Natural killer cell (primary cell): Measurements from ENCODE around the gene SBDS. TPM values are rescaled to one million over a fixed set of nuclear protein-coding genes. Genes with fewer than 3 reads are reported as not detected.
"Not testable (repeated sequence)": the region's sequence is repeated elsewhere in the genome, so short reads cannot be mapped to it uniquely, and the experiment has no call there.

Experiments
- ATAC-seq, 3 donors: fragments of 150-1000 bp in 2 of 3; fragments of 200-7000 bp in 1 of 3; cut with Tn5 transposase; 1 replicate in 1 of 3; 2 replicates in 2 of 3; pipeline ENCODE4 v1.10.0; 2021; ENCODE audit warnings: mild to moderate bottlenecking in 2 of 3, moderate library complexity in 2 of 3
- DNase-seq, 2 donors: peaks; one replicate each; pipeline versions ENCODE4 v3.0.0 to v3.0.0-alpha.2; 2013 to 2021; ENCODE audit warnings: mixed read lengths in 1 of 2
- H3K27ac ChIP-seq: one replicate; pipeline ENCODE4 v1.5.1; 2013; ENCODE audit warnings: mild to moderate bottlenecking, low read length
- H3K27me3 ChIP-seq: one replicate; pipeline ENCODE4 v1.6.1; 2013; ENCODE audit warnings: low read length; ENCODE audit not compliant: control insufficient read depth, insufficient read depth
- H3K36me3 ChIP-seq: one replicate; pipeline ENCODE4 v1.6.1; 2013; ENCODE audit warnings: low read length; ENCODE audit not compliant: control insufficient read depth, insufficient read depth
- H3K4me1 ChIP-seq: one replicate; pipeline ENCODE4 v1.6.1; 2013; ENCODE audit warnings: low read length; ENCODE audit not compliant: control insufficient read depth, insufficient read depth
- H3K4me3 ChIP-seq: one replicate; pipeline ENCODE4 v1.5.1; 2013; ENCODE audit warnings: low read length
- H3K9me3 ChIP-seq: one replicate; pipeline ENCODE4 v1.6.1; 2013; ENCODE audit warnings: low read length; ENCODE audit not compliant: control insufficient read depth, insufficient read depth
- H3K27ac Mint-ChIP-seq, 2 donors: one replicate each; pipeline ENCODE4 v1.8.0; 2022; ENCODE audit warnings: mild to moderate bottlenecking in 2 of 2, mixed read lengths in 2 of 2, moderate library complexity in 1 of 2
- H3K27me3 Mint-ChIP-seq, 2 donors: one replicate each; pipeline ENCODE4 v1.8.0; 2022; ENCODE audit warnings: low read depth in 2 of 2, mixed read lengths in 2 of 2
- H3K36me3 Mint-ChIP-seq: one replicate; pipeline ENCODE4 v1.8.0; 2022; ENCODE audit warnings: mixed read lengths
- H3K4me1 Mint-ChIP-seq, 2 donors: one replicate each; pipeline ENCODE4 v1.8.0; 2022; ENCODE audit warnings: mixed read lengths in 2 of 2
- H3K4me3 Mint-ChIP-seq: one replicate; pipeline ENCODE4 v1.8.0; 2022; ENCODE audit warnings: mild to moderate bottlenecking, moderate library complexity, mixed read lengths
- H3K9me3 Mint-ChIP-seq, 2 donors: one replicate each; pipeline ENCODE4 v1.8.0; 2022; ENCODE audit warnings: mixed read lengths in 2 of 2
- WGBS: methylation state at CpG from one replicate; pipeline ENCODE4 v1.1.7; 2013; ENCODE audit warnings: missing lambda C conversion rate; ENCODE audit not compliant: insufficient coverage; 5-methylcytosine and 5-hydroxymethylcytosine counted together
- intact Hi-C: fragments of 100-400 bp; cut with micrococcal nuclease; formaldehyde crosslinking; loops from one replicate; pipeline ENCODE4 v1.14.2; 2022
- total RNA-seq, 4 donors: library from RNA; stranded (reverse); fragments of 120-200 nt in 1 of 4; gene quantifications; one replicate each; pipeline versions ENCODE4 v1.2.3 to v1.2.4, GENCODE V29; 2013 to 2022
- TF ChIP-seq, protein P1 (sequence below): fragments of 200-600 bp; IDR thresholded peaks from one replicate; pipeline ENCODE4 v1.8.0; 2022; ENCODE audit warnings: antibody characterized with exemption

Gene SBDS
- total RNA-seq, 3 donors from 2014 or later (not counting 1 experiment from before 2014, with no cell fraction given): 183 to 308 (median 199) TPM

DNA sequence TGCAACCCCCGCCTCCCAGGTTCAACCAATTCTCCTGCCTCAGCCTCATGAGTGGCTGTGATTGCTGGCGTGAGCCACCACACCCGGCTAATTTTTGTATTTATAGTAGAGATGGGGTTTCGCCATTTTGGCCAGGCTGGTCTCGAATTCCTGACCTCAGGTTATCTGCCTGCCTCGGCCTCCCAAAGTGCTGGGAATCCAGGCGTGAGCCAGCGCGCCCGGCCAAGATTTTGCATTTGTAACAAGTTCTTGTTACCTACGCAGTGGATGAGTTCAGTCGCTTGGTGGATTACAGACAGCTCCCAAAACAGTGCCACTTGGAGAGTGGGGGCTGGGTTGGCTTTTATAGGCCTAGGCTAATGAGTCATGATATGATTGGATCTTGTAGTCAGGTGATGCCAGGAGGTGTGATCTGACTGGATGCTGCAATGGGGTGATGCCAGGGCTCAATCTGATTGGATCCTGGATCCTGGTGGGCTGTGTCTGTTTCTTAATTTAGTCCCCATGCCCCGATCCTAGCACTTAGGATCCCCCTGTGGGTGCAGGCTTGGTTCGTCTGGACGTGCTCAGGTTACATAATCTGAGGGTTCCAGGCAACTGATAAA is 20.3 kb downstream of the SBDS start:
- no peaks in the 10 kb centered on the region for H3K27me3 ChIP-seq
- no peak for ATAC-seq
- intact Hi-C loops: no loop called here
- no peak overlapping the region for H3K4me3 Mint-ChIP-seq
- no peak overlapping the region for H3K4me3 ChIP-seq
- H3K36me3 Mint-ChIP-seq: peaks cover 6% of the 10 kb centered on the region
- TF ChIP-seq, protein P1, sequence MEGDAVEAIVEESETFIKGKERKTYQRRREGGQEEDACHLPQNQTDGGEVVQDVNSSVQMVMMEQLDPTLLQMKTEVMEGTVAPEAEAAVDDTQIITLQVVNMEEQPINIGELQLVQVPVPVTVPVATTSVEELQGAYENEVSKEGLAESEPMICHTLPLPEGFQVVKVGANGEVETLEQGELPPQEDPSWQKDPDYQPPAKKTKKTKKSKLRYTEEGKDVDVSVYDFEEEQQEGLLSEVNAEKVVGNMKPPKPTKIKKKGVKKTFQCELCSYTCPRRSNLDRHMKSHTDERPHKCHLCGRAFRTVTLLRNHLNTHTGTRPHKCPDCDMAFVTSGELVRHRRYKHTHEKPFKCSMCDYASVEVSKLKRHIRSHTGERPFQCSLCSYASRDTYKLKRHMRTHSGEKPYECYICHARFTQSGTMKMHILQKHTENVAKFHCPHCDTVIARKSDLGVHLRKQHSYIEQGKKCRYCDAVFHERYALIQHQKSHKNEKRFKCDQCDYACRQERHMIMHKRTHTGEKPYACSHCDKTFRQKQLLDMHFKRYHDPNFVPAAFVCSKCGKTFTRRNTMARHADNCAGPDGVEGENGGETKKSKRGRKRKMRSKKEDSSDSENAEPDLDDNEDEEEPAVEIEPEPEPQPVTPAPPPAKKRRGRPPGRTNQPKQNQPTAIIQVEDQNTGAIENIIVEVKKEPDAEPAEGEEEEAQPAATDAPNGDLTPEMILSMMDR: no peak
- H3K27ac Mint-ChIP-seq: no peak overlapping the region
- no peaks in the 10 kb centered on the region for H3K4me1 Mint-ChIP-seq
- peaks cover 3 to 4% of the 10 kb centered on the region in 2 donors for H3K9me3 Mint-ChIP-seq
- no peaks in the 10 kb centered on the region for H3K27me3 Mint-ChIP-seq
- H3K9me3 ChIP-seq: peaks cover 9% of the 10 kb centered on the region
- H3K4me1 ChIP-seq: no peaks in the 10 kb centered on the region
- no peak for DNase-seq
- no peaks in the 10 kb centered on the region for H3K36me3 ChIP-seq
- H3K27ac ChIP-seq: no peak overlapping the region
- 92% methylated on average over 15 of the region's 15 CpGs for WGBS

GRCh38 chr7:66970310-66970709 is 25.1 kb downstream of the SBDS start:
- Mint-ChIP-seq H3K9me3 (no peaks in the 10 kb centered on the region), H3K4me3 (no peak overlapping the region), H3K36me3 (no peaks in the 10 kb centered on the region), H3K4me1 (no peaks in the 10 kb centered on the region), H3K27me3 (no peaks in the 10 kb centered on the region), H3K27ac (no peak overlapping the region)
- 94% methylated on average over 5 of the region's 5 CpGs for WGBS
- Histone ChIP-seq H3K27ac (no peak overlapping the region), H3K9me3 (no peaks in the 10 kb centered on the region), H3K4me3 (no peak overlapping the region), H3K4me1 (no peaks in the 10 kb centered on the region), H3K27me3 (no peaks in the 10 kb centered on the region), H3K36me3 (no peaks in the 10 kb centered on the region)
- DNase-seq: no peak
- no peak for ATAC-seq
- TF ChIP-seq, protein P1: no peak
- intact Hi-C loops: no loop called here

- H3K27me3 Mint-ChIP-seq, H3K27me3 ChIP-seq, H3K36me3 ChIP-seq, H3K36me3 Mint-ChIP-seq, ATAC-seq, H3K9me3 ChIP-seq, H3K4me1 ChIP-seq, DNase-seq, H3K9me3 Mint-ChIP-seq, H3K4me1 Mint-ChIP-seq, intact Hi-C loops, H3K4me3 ChIP-seq, H3K27ac Mint-ChIP-seq, H3K4me3 Mint-ChIP-seq, H3K27ac ChIP-seq: not testable (repeated sequence)
- WGBS: 94% methylated on average over 5 of the region's 5 CpGs
Measured at GRCh38 chr7:66969001-66969400, 26.4 kb downstream of the SBDS start.

DNA sequence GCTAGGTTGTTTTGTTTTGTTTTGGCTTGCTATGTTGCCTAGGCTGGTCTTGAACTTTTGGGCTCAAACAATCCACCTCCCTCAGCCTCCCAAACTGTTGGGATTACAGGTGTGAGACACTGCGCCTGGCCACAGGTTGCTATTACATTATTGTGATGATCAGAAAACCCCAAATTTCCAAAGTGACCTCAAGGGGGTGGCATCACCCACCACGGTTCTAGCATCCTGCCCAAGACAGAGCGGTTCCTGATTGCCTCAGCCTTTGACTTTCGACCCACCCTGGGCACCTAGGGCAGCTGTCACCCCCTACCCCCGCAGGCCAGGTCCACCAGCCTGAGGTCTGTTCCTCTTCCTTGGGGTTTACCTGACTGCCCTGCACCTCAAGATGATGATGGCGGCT is 28.4 kb downstream of the SBDS start:
- Histone ChIP-seq H3K27me3 (no peaks in the 10 kb centered on the region), H3K4me1 (no peaks in the 10 kb centered on the region), H3K9me3 (no peaks in the 10 kb centered on the region), H3K36me3 (no peaks in the 10 kb centered on the region), H3K4me3 (no peak overlapping the region), H3K27ac (no peak overlapping the region)
- H3K9me3 Mint-ChIP-seq: no peaks in the 10 kb centered on the region
- intact Hi-C loops: no loop called here
- DNase-seq (no peak), ATAC-seq (no peak)
- no peaks in the 10 kb centered on the region for H3K27me3 Mint-ChIP-seq
- no peaks in the 10 kb centered on the region for H3K36me3 Mint-ChIP-seq
- H3K4me1 Mint-ChIP-seq: no peaks in the 10 kb centered on the region
- H3K27ac Mint-ChIP-seq: no peak overlapping the region
- WGBS: 87% methylated on average over 6 of the region's 6 CpGs
- H3K4me3 Mint-ChIP-seq: no peak overlapping the region
- TF ChIP-seq, protein P1: no peak
